ENCODE results near the gene CCDC57.

CCDC57 gene

GRCh38 chr17:82101767-82102679, 110.6 kb downstream of the CCDC57 start:
- Histone ChIP-seq H3K36me3 (ENCODE audit: insufficient read depth, low read length) (no peaks in the 10 kb centered on the region), H3K9ac (ENCODE audit: low read depth, low read length) (no peak overlapping the region)

GRCh38 chr17:82101301-82101715, 111.3 kb downstream of the CCDC57 start:
- Histone ChIP-seq H3K27ac (ENCODE audit: low read depth, low read length) (no peak overlapping the region), H3K4me3 (ENCODE audit: low read length) (no peak overlapping the region), H3K9me3 (ENCODE audit: insufficient read depth, low read depth, low read length) (no peaks in the 10 kb centered on the region), H3K36me3 (ENCODE audit: insufficient read depth, low read length) (peaks cover 4% of the 10 kb centered on the region), H3K4me1 (ENCODE audit: insufficient read depth, low read length) (peaks cover 25% of the 10 kb centered on the region), H3K9ac (ENCODE audit: low read depth, low read length) (no peak overlapping the region), H3K27me3 (ENCODE audit: insufficient read depth, low read length) (no peaks in the 10 kb centered on the region)
- 87% methylated on average over 9 of the region's 10 CpGs for WGBS

More at GRCh38 chr17:82101767-82102679, 110.6 kb downstream of the CCDC57 start:
- peaks cover 31% of the 10 kb centered on the region for H3K4me1 ChIP-seq (ENCODE audit: insufficient read depth, low read length)
- no peak overlapping the region for H3K4me3 ChIP-seq (ENCODE audit: low read length)
- no peaks in the 10 kb centered on the region for H3K27me3 ChIP-seq (ENCODE audit: insufficient read depth, low read length)
- H3K27ac ChIP-seq (ENCODE audit: low read depth, low read length), result no peak overlapping the region
- no peaks in the 10 kb centered on the region for H3K9me3 ChIP-seq (ENCODE audit: insufficient read depth, low read depth, low read length)
- 85% methylated on average over 17 of the region's 18 CpGs for WGBS

- H3K27ac ChIP-seq (ENCODE audit: low read depth, low read length), result no peak overlapping the region
- H3K36me3 ChIP-seq (ENCODE audit: insufficient read depth, low read length), result peaks cover 10% of the 10 kb centered on the region
- 88% methylated on average over 35 of the region's 35 CpGs for WGBS
- H3K9ac ChIP-seq (ENCODE audit: low read depth, low read length), result no peak overlapping the region
- H3K4me3 ChIP-seq (ENCODE audit: low read length), result no peak overlapping the region
- peaks cover 22% of the 10 kb centered on the region for H3K4me1 ChIP-seq (ENCODE audit: insufficient read depth, low read length)
- no peaks in the 10 kb centered on the region for H3K9me3 ChIP-seq (ENCODE audit: insufficient read depth, low read depth, low read length)
- no peaks in the 10 kb centered on the region for H3K27me3 ChIP-seq (ENCODE audit: insufficient read depth, low read length)
These were observed 111.9 kb downstream of the CCDC57 start for GRCh38 chr17:82100502-82101298.

- no peaks in the 10 kb centered on the region for H3K27me3 ChIP-seq (ENCODE audit: insufficient read depth, low read length)
- 13% methylated on average over 80 of the region's 80 CpGs for WGBS
- H3K9me3 ChIP-seq (ENCODE audit: insufficient read depth, low read depth, low read length), result no peaks in the 10 kb centered on the region
- H3K4me1 ChIP-seq (ENCODE audit: insufficient read depth, low read length), result peaks cover 21% of the 10 kb centered on the region
- H3K27ac ChIP-seq (ENCODE audit: low read depth, low read length), result peak overlapping the region; percentile 96
- H3K4me3 ChIP-seq (ENCODE audit: low read length), result peak overlapping the region; percentile 72
- peaks cover 22% of the 10 kb centered on the region for H3K36me3 ChIP-seq (ENCODE audit: insufficient read depth, low read length)
- H3K9ac ChIP-seq (ENCODE audit: low read depth, low read length), result peak overlapping the region; percentile 97
These were observed 113.5 kb downstream of the CCDC57 start for GRCh38 chr17:82098939-82099763.

- peaks cover 15% of the 10 kb centered on the region for H3K4me1 ChIP-seq (ENCODE audit: insufficient read depth, low read length)
- peak within 1 kb of the TSS; percentile 74 for H3K4me3 ChIP-seq (ENCODE audit: low read length)
- H3K36me3 ChIP-seq (ENCODE audit: insufficient read depth, low read length), result peaks cover 29% of the 10 kb centered on the region
- WGBS, result under 1% methylated on average over 121 of the region's 124 CpGs
- H3K27ac ChIP-seq (ENCODE audit: low read depth, low read length), result peak within 1 kb of the TSS; percentile 96
- H3K9ac ChIP-seq (ENCODE audit: low read depth, low read length), result peak within 1 kb of the TSS; percentile 97
- no peaks in the 10 kb centered on the region for H3K9me3 ChIP-seq (ENCODE audit: insufficient read depth, low read depth, low read length)
- H3K27me3 ChIP-seq (ENCODE audit: insufficient read depth, low read length), result no peaks in the 10 kb centered on the region
These were observed 114.3 kb downstream of the CCDC57 start, which contains the start of gene FASN for GRCh38 chr17:82098169-82098938. Gene FASN (minus strand): TSS chr17:82098236. CDS start chr17:82096445, 1,791 bp downstream.

- Histone ChIP-seq H3K36me3 (ENCODE audit: insufficient read depth, low read length) (peaks cover 34% of the 10 kb centered on the region), H3K9me3 (ENCODE audit: insufficient read depth, low read depth, low read length) (no peaks in the 10 kb centered on the region), H3K27me3 (ENCODE audit: insufficient read depth, low read length) (no peaks in the 10 kb centered on the region), H3K9ac (ENCODE audit: low read depth, low read length) (peak overlapping the region; percentile 90), H3K4me3 (ENCODE audit: low read length) (peak overlapping the region; percentile 74), H3K27ac (ENCODE audit: low read depth, low read length) (peak overlapping the region; percentile 70), H3K4me1 (ENCODE audit: insufficient read depth, low read length) (peaks cover 12% of the 10 kb centered on the region)
- WGBS, result under 1% methylated on average over 36 of the region's 36 CpGs
These were observed 114.8 kb downstream of the CCDC57 start for GRCh38 chr17:82097919-82098168.

- Histone ChIP-seq H3K4me3 (ENCODE audit: low read length) (peak overlapping the region; percentile 74), H3K36me3 (ENCODE audit: insufficient read depth, low read length) (peaks cover 36% of the 10 kb centered on the region), H3K9ac (ENCODE audit: low read depth, low read length) (peak overlapping the region; percentile 90), H3K27me3 (ENCODE audit: insufficient read depth, low read length) (no peaks in the 10 kb centered on the region), H3K4me1 (ENCODE audit: insufficient read depth, low read length) (peaks cover 11% of the 10 kb centered on the region), H3K27ac (ENCODE audit: low read depth, low read length) (peak overlapping the region; percentile 70), H3K9me3 (ENCODE audit: insufficient read depth, low read depth, low read length) (no peaks in the 10 kb centered on the region)
- 2% methylated on average over 77 of the region's 77 CpGs for WGBS
These were observed 115.3 kb downstream of the CCDC57 start for GRCh38 chr17:82097184-82097918.

GRCh38 chr17:82096709-82097183, 115.9 kb downstream of the CCDC57 start:
- Histone ChIP-seq H3K9ac (ENCODE audit: low read depth, low read length) (peak overlapping the region; percentile 90), H3K36me3 (ENCODE audit: insufficient read depth, low read length) (peaks cover 42% of the 10 kb centered on the region), H3K27me3 (ENCODE audit: insufficient read depth, low read length) (no peaks in the 10 kb centered on the region), H3K4me3 (ENCODE audit: low read length) (peak overlapping the region; percentile 74), H3K4me1 (ENCODE audit: insufficient read depth, low read length) (peaks cover 11% of the 10 kb centered on the region), H3K27ac (ENCODE audit: low read depth, low read length) (no peak overlapping the region), H3K9me3 (ENCODE audit: insufficient read depth, low read depth, low read length) (no peaks in the 10 kb centered on the region)
- 67% methylated on average over 8 of the region's 8 CpGs for WGBS

GRCh38 chr17:82095777-82096708, 116.6 kb downstream of the CCDC57 start:
- Histone ChIP-seq H3K9ac (ENCODE audit: low read depth, low read length) (peak overlapping the region; percentile 90; the same call in 1 of the 2 replicates), H3K27me3 (ENCODE audit: insufficient read depth, low read length) (no peaks in the 10 kb centered on the region), H3K9me3 (ENCODE audit: insufficient read depth, low read depth, low read length) (no peaks in the 10 kb centered on the region), H3K36me3 (ENCODE audit: insufficient read depth, low read length) (peaks cover 49% of the 10 kb centered on the region), H3K4me3 (ENCODE audit: low read length) (peak overlapping the region; percentile 74), H3K4me1 (ENCODE audit: insufficient read depth, low read length) (peaks cover 7% of the 10 kb centered on the region), H3K27ac (ENCODE audit: low read depth, low read length) (no peak overlapping the region)
- 94% methylated on average over 35 of the region's 35 CpGs for WGBS
